Loucy (cell line): ENCODE measurements around the gene POC1B.

Source experiments
- H2AFZ ChIP-seq: fragments of 200-600 bp; sonication (generic); 2 replicates; pipeline ENCODE4 v1.6.0; 2016; ENCODE audit warnings: antibody characterized with exemption, mild to moderate bottlenecking, low read length, moderate library complexity
- H3F3A ChIP-seq: fragments of 200-600 bp; 2 replicates; pipeline ENCODE4 v1.6.0; 2016; ENCODE audit warnings: antibody characterized with exemption, low read depth, mild to moderate bottlenecking
- H3K27me3 ChIP-seq: fragments of 200-600 bp; sonication (generic); 2 replicates; pipeline ENCODE4 v1.6.1; 2014; ENCODE audit warnings: low read length, mild to moderate bottlenecking; ENCODE audit not compliant: insufficient read depth, poor library complexity, severe bottlenecking
- H3K36me3 ChIP-seq: fragments of 200-600 bp; sonication (generic); 2 replicates; pipeline ENCODE4 v1.6.1; 2016; ENCODE audit warnings: low read length; ENCODE audit not compliant: insufficient read depth
- H3K4me1 ChIP-seq: fragments of 200-600 bp; sonication (generic); 2 replicates; pipeline ENCODE4 v1.5.1; 2014; ENCODE audit warnings: low read length, mild to moderate bottlenecking; ENCODE audit not compliant: insufficient read depth, poor library complexity, severe bottlenecking
- H3K4me2 ChIP-seq: fragments of 200-600 bp; sonication (generic); 2 replicates; pipeline ENCODE4 v1.6.0; 2014; ENCODE audit warnings: antibody characterized with exemption, low read length, low read depth, mild to moderate bottlenecking; ENCODE audit not compliant: poor library complexity, severe bottlenecking
- H3K4me3 ChIP-seq: fragments of 200-600 bp; sonication (generic); 2 replicates; pipeline ENCODE4 v1.5.1; 2014; ENCODE audit warnings: low read length, mild to moderate bottlenecking, mixed read lengths; ENCODE audit not compliant: poor library complexity, severe bottlenecking
- H3K79me2 ChIP-seq: fragments of 200-600 bp; sonication (generic); 2 replicates; pipeline ENCODE4 v1.6.1; 2014; ENCODE audit warnings: low read length; ENCODE audit not compliant: insufficient read depth
- H3K9ac ChIP-seq: fragments of 200-600 bp; sonication (generic); 2 replicates; pipeline ENCODE4 v1.6.0; 2014; ENCODE audit warnings: mild to moderate bottlenecking, low read depth, low read length, moderate library complexity; ENCODE audit not compliant: poor library complexity, severe bottlenecking
- H3K9me2 ChIP-seq: fragments of 200-600 bp; sonication (generic); replicated peaks from 2 replicates; pipeline ENCODE4 v1.6.1; 2016; ENCODE audit warnings: low read depth, low read length, mixed read lengths
- H3K9me3 ChIP-seq: fragments of 200-600 bp; sonication (generic); 2 replicates; pipeline ENCODE4 v1.6.1; 2014; ENCODE audit warnings: mild to moderate bottlenecking, antibody characterized with exemption, low read length, low read depth; ENCODE audit not compliant: insufficient read depth
- H4K20me1 ChIP-seq: fragments of 200-600 bp; sonication (generic); 2 replicates; pipeline ENCODE4 v1.6.0; 2014; ENCODE audit warnings: antibody characterized with exemption, low read length, mild to moderate bottlenecking; ENCODE audit not compliant: insufficient read depth, poor library complexity, severe bottlenecking
- CTCF ChIP-seq: fragments of 200-600 bp; sonication (generic); conservative IDR thresholded peaks from 2 replicates; pipeline ENCODE4 v1.5.1; 2014; ENCODE audit warnings: mild to moderate bottlenecking, antibody characterized with exemption, low read length
- EZH2phosphoT487 ChIP-seq: fragments of 200-600 bp; IDR thresholded peaks from 2 replicates; pipeline ENCODE4 v1.6.1; 2018; ENCODE audit warnings: antibody characterized with exemption, mild to moderate bottlenecking, moderate library complexity, borderline replicate concordance

POC1B gene

GRCh38 chr12:89433634-89434033, 92.2 kb downstream of the POC1B start:
- H3K9ac ChIP-seq = no peak overlapping the region
- H3K27me3 ChIP-seq = no peaks in the 10 kb centered on the region
- H4K20me1 ChIP-seq = no peaks in the 10 kb centered on the region
- H3K9me3 ChIP-seq = no peaks in the 10 kb centered on the region
- no peak overlapping the region for H3K4me2 ChIP-seq
- no peaks in the 10 kb centered on the region for H3F3A ChIP-seq
- no peaks in the 10 kb centered on the region for H3K4me1 ChIP-seq
- H3K4me3 ChIP-seq = no peak overlapping the region
- TF ChIP-seq CTCF = no peak
- TF ChIP-seq EZH2phosphoT487 = no peak
- H3K79me2 ChIP-seq = no peaks in the 10 kb centered on the region
- H3K9me2 ChIP-seq = no peaks in the 10 kb centered on the region
- no peaks in the 10 kb centered on the region for H3K36me3 ChIP-seq
- H2AFZ ChIP-seq = no peak overlapping the region

GRCh38 chr12:89432396-89432795, 93.5 kb downstream of the POC1B start:
- H3K4me2 ChIP-seq = no peak overlapping the region
- H3K4me3 ChIP-seq = no peak overlapping the region
- TF ChIP-seq EZH2phosphoT487 (no peak), CTCF (no peak)

GRCh38 chr12:89429528-89429927, 96.3 kb downstream of the POC1B start:
- no peaks in the 10 kb centered on the region for H4K20me1 ChIP-seq
- H3K9me2 ChIP-seq = no peaks in the 10 kb centered on the region
- no peaks in the 10 kb centered on the region for H3K9me3 ChIP-seq
- no peaks in the 10 kb centered on the region for H3F3A ChIP-seq
- H3K4me2 ChIP-seq = no peak overlapping the region
- no peaks in the 10 kb centered on the region; the same call in 1 of the 2 replicates for H3K36me3 ChIP-seq
- H2AFZ ChIP-seq = no peak overlapping the region
- H3K27me3 ChIP-seq = no peaks in the 10 kb centered on the region
- H3K79me2 ChIP-seq = no peaks in the 10 kb centered on the region
- H3K4me3 ChIP-seq = no peak overlapping the region
- no peak overlapping the region for H3K9ac ChIP-seq
- TF ChIP-seq CTCF (no peak), EZH2phosphoT487 (no peak)
- no peaks in the 10 kb centered on the region for H3K4me1 ChIP-seq

More at GRCh38 chr12:89432396-89432795, 93.5 kb downstream of the POC1B start:
- Histone ChIP-seq H3F3A (no peaks in the 10 kb centered on the region), H3K9ac (no peak overlapping the region), H3K9me3 (no peaks in the 10 kb centered on the region), H3K36me3 (no peaks in the 10 kb centered on the region), H3K79me2 (no peaks in the 10 kb centered on the region), H2AFZ (no peak overlapping the region), H4K20me1 (no peaks in the 10 kb centered on the region), H3K9me2 (no peaks in the 10 kb centered on the region), H3K27me3 (no peaks in the 10 kb centered on the region), H3K4me1 (no peaks in the 10 kb centered on the region)
